Activated CD8-positive, alpha-beta memory T cell treated with anti-CD3 and anti-CD28 coated beads for 36 hours (primary cell): ENCODE data around the gene FGFR3. TPM values are rescaled to one million over a fixed set of nuclear protein-coding genes. Genes with fewer than 3 reads are reported as not detected.
"Not testable (repeated sequence)": the region's sequence is repeated elsewhere in the genome, so short reads cannot be mapped to it uniquely, and the experiment has no call there.

Experiments used
- CTCF ChIA-PET: fragments of 350-600 bp; sonication (Branson Sonifier 250); formaldehyde crosslinking; loops from one replicate; lab custom pipeline; 2021; ENCODE audit warnings: antibody characterized with exemption; lab: Charles Lee
- POLR2A ChIA-PET: fragments of 350-600 bp; sonication (Branson Sonifier 250); formaldehyde crosslinking; loops from one replicate; lab custom pipeline; 2021; ENCODE audit warnings: antibody characterized with exemption; lab: Charles Lee
- total RNA-seq, 2 experiments: library from RNA; stranded (reverse); gene quantifications; one replicate each; pipeline ENCODE4 v1.2.3, GENCODE V29; 2021

The FGFR3 gene
- total RNA-seq, 2 experiments from 2014 or later = 0.08 TPM; not detected in 1

DNA sequence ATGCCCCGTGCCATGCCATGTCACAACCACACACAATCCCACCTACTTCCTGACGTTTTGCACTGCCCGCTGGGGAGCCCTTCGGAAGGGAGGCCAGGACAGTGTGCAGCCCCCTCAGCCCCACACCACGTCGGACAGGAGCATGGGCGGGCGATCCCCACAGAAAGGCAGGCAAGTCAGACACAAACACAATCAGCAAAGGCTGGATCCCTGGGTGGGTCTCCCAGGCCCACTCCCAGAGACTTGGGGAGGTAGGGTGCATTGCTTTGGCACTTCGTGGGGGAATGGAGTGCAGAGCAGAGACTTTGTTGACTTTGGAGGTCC is 48.8 kb downstream of the FGFR3 start:
- CTCF ChIA-PET = interaction anchor here (1.2 kb wide), 1 partner anchor 57 kb away, joined by 3 read pairs; no protein-coding TSS in a partner anchor
- POLR2A ChIA-PET = no interaction called here

DNA sequence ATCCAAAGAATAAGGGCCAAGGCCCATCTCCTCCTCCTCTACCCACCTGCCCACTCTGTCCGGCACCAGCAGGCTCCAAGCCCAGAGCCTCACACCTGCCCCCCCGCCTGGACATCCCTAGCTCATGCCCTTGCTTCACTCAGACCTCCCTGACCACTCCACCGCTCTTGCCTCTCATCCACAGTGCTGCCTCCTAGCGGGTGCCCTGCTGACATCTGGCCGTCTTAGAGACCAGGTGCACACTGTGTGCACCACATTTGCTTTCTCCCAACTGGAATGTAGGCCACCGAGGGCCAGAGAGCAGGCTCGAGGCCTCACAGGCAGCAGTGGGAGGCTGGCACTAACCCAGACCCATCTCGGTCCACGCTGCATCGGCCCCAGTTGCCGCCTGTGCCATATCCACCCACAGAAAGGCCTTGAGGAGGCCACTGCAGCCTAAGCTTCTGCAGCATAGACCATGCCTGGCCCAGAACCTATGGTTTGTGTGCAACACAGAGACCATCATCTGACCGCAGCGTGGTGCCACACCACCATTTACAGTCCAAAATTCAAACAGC is 49.3 kb downstream of the FGFR3 start:
- ChIA-PET POLR2A (no interaction called here), CTCF (no interaction called here)

DNA sequence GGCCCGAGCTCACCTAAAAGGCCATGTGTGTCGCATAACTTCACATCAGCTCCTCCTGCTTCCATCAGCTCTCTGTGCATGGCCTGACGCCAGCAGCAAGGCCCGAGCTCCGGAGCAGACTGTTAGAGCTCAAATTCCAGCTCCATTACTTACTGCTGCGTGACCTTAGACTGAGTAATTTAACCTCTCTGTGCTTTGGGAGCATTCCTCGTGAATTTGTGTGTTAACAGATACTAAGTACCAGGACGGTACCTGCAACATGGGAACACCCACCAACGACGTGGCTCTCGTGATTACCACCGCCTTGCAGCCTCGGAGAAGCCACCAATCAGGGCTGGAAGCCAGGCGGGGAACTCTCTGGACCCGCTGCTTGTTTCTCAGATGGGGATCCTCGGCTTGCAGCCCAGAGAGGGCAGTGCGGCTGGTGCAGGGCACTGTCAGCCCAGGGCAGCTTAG is 49.9 kb downstream of the FGFR3 start:
- ChIA-PET CTCF (no interaction called here), POLR2A (no interaction called here)

DNA sequence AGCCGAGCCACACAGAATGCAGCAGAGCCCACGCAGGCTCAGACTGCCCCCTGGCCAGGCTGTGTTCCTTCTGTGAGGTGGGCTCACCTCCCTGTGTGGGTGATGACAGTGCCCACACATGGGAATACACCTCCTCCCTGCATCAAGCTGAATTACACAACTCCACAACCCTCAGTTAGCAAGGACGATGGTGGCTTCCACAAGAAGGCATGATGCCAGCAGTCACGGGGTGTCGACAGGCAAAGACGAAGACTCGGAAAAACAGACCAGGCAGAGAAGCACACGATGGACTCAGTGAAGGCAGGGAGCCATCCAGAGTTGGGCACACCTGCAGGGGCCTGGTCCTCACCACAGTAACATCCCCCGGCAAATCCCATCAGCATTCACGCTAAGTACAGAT is 50.8 kb downstream of the FGFR3 start:
- POLR2A ChIA-PET = no interaction called here
- CTCF ChIA-PET = no interaction called here

DNA sequence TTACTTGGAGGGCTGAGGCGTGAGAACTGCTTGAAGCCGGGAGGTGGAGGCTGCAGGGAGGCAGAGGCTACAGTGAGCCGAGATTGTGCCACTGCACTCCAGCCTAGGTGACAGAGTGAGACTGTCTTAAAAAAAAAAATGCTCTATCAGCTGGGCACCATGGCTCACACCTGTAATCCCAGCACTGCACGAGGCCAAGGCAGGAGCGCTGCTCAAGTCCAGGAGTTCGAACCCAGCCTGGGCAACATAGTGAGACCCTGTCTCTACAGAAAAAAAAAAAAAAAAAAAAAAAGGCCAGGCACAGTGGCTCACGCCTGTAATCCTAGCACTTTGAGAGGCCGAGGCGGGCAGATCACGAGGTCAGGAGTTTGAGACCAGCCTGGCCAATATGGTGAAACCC is 51.5 kb downstream of the FGFR3 start:
- CTCF ChIA-PET, POLR2A ChIA-PET: not testable (repeated sequence)

DNA sequence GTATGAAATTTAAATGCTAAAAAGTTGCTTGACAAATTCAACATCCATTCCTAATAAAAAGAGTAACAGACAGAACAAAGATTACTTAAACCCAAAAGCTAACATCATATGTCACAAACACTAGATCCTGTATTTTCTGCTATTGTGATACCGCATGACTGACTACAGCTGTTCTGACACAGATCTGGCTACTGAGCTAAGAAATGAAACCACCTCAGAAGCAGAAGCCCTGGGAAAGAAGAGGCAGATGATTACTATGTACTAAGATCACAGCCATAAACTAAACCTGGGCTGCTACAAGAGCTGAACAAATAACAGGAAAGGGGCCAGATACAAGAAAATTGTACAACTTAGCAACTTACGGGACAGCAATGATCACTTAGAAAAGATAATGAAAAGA is 53.5 kb downstream of the FGFR3 start:
- POLR2A ChIA-PET = interaction anchor here (0.6 kb wide), 1 partner anchor 78 kb away, joined by 3 read pairs; no protein-coding TSS in a partner anchor
- CTCF ChIA-PET = interaction anchor here (1.1 kb wide), 1 partner anchor 98 kb away, joined by 3 read pairs; no protein-coding TSS in a partner anchor

DNA sequence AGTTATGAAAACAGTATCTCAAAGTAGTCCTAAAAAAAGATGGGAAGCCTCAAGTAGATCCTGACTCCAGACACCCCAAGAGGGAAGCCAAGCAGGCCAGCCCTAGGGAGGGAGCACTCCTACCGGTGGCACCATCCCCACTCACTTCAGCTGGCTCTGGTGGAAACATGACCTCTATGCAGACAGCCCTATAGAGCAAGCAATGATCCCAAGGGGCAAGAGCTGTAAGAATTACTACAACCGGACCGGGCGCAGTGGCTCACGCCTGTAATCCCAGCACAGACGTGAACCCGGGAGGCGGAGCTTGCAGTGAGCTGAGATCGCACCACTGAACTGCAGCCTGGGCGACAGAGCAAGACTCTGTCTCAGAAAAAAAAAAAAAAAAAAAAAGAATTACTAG is 57.2 kb downstream of the FGFR3 start:
- POLR2A ChIA-PET = interaction anchor here (0.6 kb wide), 1 partner anchor 112 kb away, joined by 6 read pairs; no protein-coding TSS in a partner anchor
- CTCF ChIA-PET = interaction anchor here (0.7 to 1.4 kb wide), 2 partner anchors 49 to 289 kb away, joined by 3 read pairs; no protein-coding TSS in a partner anchor

DNA sequence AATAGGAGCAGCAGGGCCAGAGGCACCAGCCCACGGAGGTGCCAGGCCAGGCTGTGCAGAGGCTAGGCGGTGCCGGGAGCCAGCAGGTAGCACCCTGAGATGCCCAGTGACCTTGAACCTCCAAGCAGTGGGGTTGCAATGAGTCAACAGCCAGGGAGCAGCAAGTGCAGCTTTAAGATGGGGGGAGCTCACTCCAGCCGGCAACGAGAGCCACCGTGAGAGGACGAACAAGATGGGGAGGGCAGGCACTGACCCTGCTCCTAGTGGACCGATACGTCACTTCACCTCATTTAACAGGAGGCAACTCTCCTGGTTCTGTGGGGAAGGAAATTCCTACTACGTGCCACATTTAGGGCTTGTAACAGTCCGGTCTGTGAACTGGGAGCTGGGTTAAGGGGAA is 58.1 kb downstream of the FGFR3 start:
- ChIA-PET CTCF (no interaction called here), POLR2A (no interaction called here)

DNA sequence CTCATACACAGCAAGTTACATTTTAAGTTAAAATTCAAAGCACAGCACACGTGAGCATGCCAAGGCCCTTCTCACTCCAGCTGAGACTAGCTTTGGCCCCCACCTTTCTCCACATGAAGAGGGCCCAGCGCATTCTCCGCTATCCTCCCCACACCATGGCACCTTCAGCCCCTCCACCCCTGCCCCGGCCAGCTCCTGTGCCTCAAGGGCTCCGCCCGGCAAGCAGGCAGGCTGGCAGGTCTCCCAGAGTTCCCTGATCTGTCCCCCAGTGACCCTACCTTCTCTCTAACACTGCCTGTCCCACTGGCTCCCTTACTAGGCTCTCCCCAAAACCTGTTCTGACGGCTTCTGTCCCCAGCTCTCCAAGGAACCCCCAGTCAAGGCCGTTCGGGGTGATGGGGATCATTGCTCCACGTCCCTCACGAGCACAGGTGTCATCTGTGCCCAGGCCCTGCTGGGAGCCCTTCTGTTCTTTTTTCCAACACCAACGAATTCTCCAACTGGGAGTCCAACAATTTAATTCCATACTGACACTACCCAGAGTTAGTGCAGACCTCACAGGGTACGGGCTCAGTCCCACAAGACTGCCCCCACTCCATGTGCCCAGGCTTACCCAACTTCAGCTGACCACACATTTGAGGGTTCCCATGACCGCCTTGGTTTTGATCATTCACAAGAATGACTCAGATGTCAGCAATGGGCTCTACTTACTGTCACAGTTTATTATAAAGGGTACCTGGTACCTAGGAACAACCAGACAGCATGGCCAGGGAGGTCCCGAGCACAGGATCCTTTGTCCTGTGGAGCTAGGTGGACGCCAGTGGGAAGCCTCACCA is 58.7 kb downstream of the FGFR3 start:
- CTCF ChIA-PET = no interaction called here
- POLR2A ChIA-PET = no interaction called here

DNA sequence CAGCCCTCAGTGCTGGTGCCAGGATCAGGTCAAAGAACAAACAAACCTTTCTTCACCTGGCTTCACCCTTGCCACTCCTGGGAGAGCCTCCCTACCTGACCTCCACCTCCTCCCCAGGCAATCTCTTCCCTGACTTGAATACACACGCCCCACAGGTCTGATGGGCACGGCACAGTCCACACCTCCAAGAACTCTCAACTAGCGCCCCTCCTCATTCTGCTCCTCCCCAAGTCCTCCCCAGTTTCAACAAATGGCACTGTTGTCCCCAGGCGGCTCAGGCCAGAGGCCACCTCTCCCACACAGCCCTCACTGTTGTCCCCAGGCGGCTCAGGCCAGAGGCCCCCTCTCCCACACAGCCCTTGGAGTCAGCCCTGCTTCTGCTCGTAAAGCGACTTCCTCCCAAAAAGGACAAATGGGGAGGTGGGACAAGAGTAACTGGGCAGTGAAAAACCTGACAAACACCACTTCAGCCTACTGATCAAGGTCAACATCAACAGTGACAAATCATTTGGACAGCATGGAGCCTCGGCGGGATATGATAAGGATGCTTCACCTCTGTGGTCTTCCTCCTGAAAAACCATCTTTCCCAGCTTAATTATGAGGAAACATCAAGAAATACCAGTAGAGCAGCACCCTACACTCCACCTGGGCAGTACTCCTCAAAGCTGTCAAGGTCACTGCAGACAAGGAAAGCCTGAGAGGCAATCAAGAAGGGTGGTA is 60.0 kb downstream of the FGFR3 start:
- ChIA-PET CTCF (no interaction called here), POLR2A (no interaction called here)

DNA sequence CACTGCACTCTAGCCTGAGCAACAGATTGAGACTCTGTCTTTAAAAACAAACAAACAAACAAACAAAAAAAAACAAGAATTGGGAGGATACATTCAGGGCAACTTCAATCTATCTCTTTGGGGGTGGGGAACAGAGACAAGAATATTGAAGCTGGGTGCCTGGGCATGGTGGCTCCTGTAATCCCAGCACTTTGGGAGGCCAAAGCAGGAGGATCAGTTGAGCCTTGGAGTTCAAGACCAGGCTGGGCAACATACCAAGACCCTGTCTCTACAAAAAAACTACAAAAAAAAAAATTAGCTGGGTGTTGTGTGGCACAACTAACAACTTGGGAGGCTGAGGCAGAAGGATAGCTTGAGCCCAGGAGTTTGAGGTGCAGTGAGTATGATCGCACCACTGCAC is 61.7 kb downstream of the FGFR3 start:
- POLR2A ChIA-PET = interaction anchor here (0.6 to 1.7 kb wide), 3 partner anchors 47 to 148 kb away, joined by 3 to 6 read pairs (median 3); partner anchors contain the start of genes TACC3 and TMEM129
- CTCF ChIA-PET = interaction anchor here (0.6 to 1.0 kb wide), 2 partner anchors 16 to 44 kb away, joined by 3 read pairs; partner anchors contain the start of gene NSD2

DNA sequence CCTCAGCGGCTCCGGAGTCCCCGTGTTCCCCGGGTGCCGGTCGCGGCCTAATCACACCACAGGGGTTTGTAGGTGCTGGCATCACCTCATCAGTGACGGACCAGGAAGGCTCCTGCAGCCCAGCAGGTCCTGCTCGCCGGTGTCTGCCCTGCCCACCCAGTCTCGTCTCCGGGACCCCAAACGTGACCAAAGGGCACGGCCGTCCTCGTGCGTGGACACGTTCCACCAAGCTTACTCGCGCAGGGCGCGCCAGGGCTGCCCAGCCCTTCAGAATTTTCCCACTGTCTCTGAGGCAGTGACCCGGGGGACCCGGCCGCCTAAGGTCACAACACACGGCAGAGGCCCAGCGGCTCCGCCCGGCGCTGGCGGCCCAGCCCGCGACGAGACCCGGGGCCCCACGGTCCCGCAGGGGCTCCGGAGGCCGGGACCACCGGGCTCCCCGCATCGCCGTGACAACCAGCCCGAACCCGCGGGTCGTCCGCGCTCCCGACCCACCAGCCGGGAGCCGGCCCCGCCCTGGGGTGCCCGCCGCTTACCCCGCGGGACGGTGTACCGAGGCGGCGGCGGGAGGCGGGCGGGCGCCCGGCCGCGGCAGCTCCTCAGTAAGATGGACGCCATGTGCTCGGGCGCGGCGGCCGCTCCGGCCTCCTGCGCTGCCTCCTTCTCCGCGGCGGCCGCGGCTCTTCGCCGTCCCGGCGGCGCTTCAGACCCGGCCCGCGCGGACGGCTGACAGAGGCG is 62.4 kb downstream of the FGFR3 start:
- ChIA-PET POLR2A (interaction anchor here (0.6 to 1.7 kb wide), 6 partner anchors 15 to 147 kb away, joined by 3 to 6 read pairs (median 3); partner anchors contain the start of genes NSD2, TACC3 and TMEM129), CTCF (interaction anchor here (0.6 to 1.8 kb wide), 3 partner anchors 15 to 45 kb away, joined by 3 to 7 read pairs (median 3); partner anchors contain the start of gene NSD2)

DNA sequence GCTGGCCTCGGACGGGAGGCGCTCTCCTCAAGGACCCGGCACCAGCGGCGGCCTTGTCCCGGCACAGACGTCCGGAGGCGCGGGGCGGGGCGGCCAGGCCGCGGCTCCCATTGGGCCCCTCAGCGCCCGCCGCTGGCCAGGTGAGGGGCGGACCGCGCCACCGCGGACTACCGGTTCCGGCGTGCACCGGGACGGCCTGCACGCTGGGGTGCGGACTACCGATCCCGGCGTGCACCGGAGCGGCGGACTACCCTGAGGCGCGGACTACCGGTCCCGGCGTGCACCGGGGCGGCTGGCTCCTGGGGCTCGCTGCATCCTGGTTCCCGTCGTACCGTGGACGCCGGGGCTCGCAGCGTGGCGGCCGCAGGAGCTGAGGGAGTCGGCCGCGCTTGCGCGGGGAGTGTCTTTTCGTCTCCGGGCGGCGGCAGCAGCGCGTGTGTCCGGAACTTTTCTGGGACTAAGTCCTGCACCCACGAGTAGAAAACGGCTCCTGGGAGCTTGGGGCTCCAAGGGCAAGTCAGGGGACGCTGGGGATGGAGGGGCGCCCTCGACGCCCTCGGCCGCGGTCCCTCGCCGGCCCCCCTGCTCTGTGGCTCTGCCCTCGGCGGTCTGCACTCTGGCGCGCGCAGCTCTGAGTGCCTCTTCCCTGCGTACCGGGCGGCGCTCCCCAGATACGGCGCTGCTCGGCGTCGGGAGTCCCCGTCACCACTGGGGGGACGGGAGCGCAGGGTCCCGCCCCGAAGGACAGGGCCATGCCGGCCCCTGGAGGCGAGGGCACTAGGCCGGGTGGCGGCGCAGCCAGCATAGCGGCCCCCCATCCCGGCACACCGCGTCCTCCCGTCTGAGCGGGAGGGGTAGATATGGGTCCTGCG is 63.2 kb downstream of the FGFR3 start, which contains the start of gene LETM1:
LETM1 (minus strand) TSS at position 86 of the 872 bp plus-strand sequence. CDS start 206 bp downstream, outside the sequence.
- POLR2A ChIA-PET = interaction anchor here (1.1 to 1.7 kb wide), 3 partner anchors 14 to 136 kb away, joined by 3 to 6 read pairs (median 5); partner anchors contain the start of genes NSD2, TACC3 and TMEM129
- CTCF ChIA-PET = interaction anchor here (0.5 to 1.8 kb wide), 3 partner anchors 43 to 70 kb away, joined by 3 to 7 read pairs (median 3); no protein-coding TSS in a partner anchor

DNA sequence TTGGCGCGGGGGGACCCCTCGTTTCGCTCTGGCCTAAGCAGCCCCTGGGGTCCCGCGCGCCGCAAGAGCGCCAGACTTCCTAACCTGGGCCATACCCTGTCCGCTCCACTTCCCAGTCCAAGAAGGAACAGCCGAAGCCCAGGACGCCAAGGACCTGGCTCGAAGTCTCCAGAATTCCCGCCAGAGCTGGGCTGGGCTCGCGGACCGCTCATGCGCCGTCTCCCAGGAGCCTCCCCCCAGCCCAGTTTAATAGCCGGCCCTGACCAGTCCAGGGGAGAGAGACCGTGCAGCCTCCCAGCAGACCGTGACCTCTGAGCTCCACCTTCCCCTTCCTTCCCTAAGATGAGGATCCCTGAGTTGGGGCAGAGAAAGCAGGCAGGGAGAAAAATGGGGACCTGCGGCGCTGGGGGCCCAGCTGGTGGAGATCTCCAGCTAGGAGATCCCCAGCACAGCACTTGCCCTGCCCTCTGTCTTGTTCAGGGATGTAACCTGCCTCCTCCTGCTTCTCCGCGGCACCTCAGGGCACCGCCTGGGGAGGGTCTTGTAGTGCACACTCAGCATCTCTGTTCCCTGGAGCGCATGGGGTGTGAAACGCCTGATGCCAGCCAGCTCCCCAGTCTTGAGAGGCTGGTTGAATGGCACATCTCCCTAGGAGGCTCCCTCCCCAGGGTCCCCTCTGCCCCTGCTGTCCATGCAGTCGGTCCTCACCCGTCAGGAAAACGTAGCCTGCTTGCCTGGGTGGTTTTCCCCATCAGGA is 64.0 kb downstream of the FGFR3 start:
- POLR2A ChIA-PET = interaction anchor here (1.1 to 1.2 kb wide), 2 partner anchors 14 to 16 kb away, joined by 3 to 5 read pairs; partner anchors contain the start of gene NSD2
- CTCF ChIA-PET = interaction anchor here (0.9 to 1.8 kb wide), 2 partner anchors 42 to 43 kb away, joined by 3 to 7 read pairs; no protein-coding TSS in a partner anchor

DNA sequence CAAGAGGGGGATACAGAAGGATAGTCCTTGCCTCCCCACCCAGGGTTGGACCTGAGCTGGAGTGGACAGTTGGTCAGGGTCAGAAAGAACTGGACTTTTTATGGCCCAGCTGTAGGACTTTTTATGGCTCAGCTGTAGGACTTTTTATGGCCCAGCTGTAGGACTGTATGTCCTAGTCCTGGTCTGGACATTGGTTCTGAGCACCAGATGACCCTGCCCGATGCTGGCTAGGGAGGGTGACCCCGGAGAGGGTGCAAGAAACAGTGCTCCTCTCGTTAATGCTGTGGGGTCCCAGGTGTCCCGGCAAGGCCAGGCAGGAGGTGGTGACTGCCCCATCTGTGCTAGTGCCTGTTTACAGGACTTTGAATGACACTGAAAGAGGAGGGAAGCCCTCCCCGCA is 64.8 kb downstream of the FGFR3 start:
- CTCF ChIA-PET = no interaction called here
- POLR2A ChIA-PET = no interaction called here
